Measurements from ENCODE around the gene PLCB1. TPM values are rescaled to one million over a fixed set of nuclear protein-coding genes. Genes with fewer than 3 reads are reported as not detected.
"Not testable (repeated sequence)": the region's sequence is repeated elsewhere in the genome, so short reads cannot be mapped to it uniquely, and the experiment has no call there.

PLCB1 gene
- total RNA-seq, 1 donor from 2014 or later = 16.2 TPM

DNA sequence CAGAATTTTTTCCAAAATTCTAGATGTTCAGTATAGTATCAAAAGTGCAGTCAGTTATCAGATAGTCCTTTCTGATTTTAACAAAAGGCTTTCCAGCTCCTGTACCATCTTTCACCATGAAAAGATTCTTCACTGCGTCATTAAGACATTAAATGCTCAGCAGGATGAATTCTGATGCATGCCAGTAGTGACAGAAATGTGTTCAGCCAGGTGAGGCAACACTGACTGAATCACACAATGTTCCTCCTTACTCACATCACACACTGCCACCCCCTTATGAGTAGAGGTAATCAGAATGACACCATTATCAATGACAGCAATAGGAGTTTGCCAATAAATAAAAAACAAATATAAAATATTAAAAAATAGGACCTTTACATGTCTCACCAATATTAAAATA is 510.2 kb downstream of the PLCB1 start:
- peaks cover 14% of the 10 kb centered on the region for H3K36me3 Mint-ChIP-seq (ENCODE audit: insufficient read depth)
- no peak overlapping the region for H3K27ac Mint-ChIP-seq
- H3K9me3 Mint-ChIP-seq (ENCODE audit: low read depth) = peaks cover 4% of the 10 kb centered on the region
- no peaks in the 10 kb centered on the region for H3K4me1 Mint-ChIP-seq (ENCODE audit: low read depth)
- DNase-seq (ENCODE audit: low spot score, unreplicated experiment) = no peak
- no peaks in the 10 kb centered on the region for H3K27me3 Mint-ChIP-seq
- TF ChIP-seq, protein P1, sequence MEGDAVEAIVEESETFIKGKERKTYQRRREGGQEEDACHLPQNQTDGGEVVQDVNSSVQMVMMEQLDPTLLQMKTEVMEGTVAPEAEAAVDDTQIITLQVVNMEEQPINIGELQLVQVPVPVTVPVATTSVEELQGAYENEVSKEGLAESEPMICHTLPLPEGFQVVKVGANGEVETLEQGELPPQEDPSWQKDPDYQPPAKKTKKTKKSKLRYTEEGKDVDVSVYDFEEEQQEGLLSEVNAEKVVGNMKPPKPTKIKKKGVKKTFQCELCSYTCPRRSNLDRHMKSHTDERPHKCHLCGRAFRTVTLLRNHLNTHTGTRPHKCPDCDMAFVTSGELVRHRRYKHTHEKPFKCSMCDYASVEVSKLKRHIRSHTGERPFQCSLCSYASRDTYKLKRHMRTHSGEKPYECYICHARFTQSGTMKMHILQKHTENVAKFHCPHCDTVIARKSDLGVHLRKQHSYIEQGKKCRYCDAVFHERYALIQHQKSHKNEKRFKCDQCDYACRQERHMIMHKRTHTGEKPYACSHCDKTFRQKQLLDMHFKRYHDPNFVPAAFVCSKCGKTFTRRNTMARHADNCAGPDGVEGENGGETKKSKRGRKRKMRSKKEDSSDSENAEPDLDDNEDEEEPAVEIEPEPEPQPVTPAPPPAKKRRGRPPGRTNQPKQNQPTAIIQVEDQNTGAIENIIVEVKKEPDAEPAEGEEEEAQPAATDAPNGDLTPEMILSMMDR (IDR thresholded peaks at IDR 0.05; ENCODE audit: unreplicated experiment) = no peak
- H3K4me3 Mint-ChIP-seq (ENCODE audit: low read depth) = no peak overlapping the region

DNA sequence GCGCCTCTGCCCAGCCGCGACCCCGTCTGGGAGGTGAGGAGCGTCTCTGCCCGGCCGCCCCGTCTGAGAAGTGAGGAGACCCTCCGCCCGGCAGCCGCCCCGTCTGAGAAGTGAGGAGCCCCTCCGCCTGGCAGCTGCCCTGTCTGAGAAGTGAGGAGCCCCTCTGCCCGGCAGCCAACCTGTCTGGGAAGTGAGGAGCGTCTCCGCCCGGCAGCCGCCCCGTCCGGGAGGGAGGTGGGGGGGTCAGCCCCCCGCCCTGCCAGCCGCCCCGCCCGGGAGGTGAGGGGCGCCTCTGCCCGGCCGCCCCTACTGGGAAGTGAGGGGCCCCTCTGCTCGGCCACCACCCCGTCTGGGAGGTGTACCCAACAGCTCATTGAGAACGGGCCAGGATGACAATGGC is 512.4 kb downstream of the PLCB1 start:
- H3K27ac Mint-ChIP-seq; H3K27me3 Mint-ChIP-seq; DNase-seq (ENCODE audit: low spot score, unreplicated experiment); H3K9me3 Mint-ChIP-seq (ENCODE audit: low read depth); H3K4me1 Mint-ChIP-seq (ENCODE audit: low read depth); H3K4me3 Mint-ChIP-seq (ENCODE audit: low read depth): not testable (repeated sequence)
- peaks cover 23% of the 10 kb centered on the region for H3K36me3 Mint-ChIP-seq (ENCODE audit: insufficient read depth)

DNA sequence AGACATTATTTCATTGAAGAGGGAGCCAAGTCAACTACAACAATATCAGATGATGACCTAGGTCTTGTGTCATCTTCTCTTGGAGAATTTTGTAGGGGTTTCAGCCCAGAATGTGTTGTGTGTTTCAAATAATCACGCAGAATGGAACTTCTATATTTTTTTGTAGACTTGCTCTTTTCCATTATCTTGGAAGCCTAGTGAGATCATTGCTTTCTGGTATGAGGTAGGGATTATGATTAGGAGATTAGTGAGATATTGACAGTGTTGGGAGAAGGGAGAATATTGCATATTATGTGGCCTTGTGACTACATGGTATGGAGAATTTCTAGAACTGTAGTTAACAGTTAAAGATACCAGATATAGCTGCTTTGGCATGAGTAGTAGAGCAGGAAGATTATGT is 513.3 kb downstream of the PLCB1 start:
- no peaks in the 10 kb centered on the region for H3K27me3 Mint-ChIP-seq
- peaks cover 7% of the 10 kb centered on the region for H3K9me3 Mint-ChIP-seq (ENCODE audit: low read depth)
- TF ChIP-seq, protein P1 (IDR thresholded peaks at IDR 0.05; ENCODE audit: unreplicated experiment) = no peak
- H3K27ac Mint-ChIP-seq = no peak overlapping the region
- H3K4me1 Mint-ChIP-seq (ENCODE audit: low read depth) = no peaks in the 10 kb centered on the region
- no peak for DNase-seq (ENCODE audit: low spot score, unreplicated experiment)
- peaks cover 25% of the 10 kb centered on the region for H3K36me3 Mint-ChIP-seq (ENCODE audit: insufficient read depth)
- H3K4me3 Mint-ChIP-seq (ENCODE audit: low read depth) = no peak overlapping the region

DNA sequence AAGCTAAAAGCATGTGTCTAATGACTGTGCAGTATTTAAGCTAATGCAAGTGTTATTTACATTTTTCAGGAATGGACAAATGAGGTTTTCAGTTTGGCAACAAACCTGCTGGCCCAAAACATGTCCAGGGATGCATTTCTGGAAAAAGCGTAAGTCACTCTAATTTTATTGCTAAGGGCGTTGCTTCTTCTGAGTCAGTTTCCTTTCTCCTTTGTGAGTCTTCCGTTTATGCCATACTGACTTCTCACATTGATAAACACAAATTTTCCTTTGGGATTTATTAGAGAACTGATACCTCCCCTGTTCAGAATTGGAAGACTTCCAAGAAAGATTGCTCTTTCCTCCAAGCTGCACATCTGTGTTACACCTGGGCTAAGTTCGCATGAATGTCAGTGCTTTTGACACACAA is 514.0 kb downstream of the PLCB1 start:
- Mint-ChIP-seq H3K9me3 (ENCODE audit: low read depth) (peaks cover 7% of the 10 kb centered on the region), H3K4me3 (ENCODE audit: low read depth) (no peak overlapping the region), H3K27ac (no peak overlapping the region), H3K27me3 (no peaks in the 10 kb centered on the region), H3K36me3 (ENCODE audit: insufficient read depth) (peaks cover 26% of the 10 kb centered on the region), H3K4me1 (ENCODE audit: low read depth) (no peaks in the 10 kb centered on the region)
- DNase-seq (ENCODE audit: low spot score, unreplicated experiment) = no peak
- TF ChIP-seq, protein P1 (IDR thresholded peaks at IDR 0.05; ENCODE audit: unreplicated experiment) = no peak

DNA sequence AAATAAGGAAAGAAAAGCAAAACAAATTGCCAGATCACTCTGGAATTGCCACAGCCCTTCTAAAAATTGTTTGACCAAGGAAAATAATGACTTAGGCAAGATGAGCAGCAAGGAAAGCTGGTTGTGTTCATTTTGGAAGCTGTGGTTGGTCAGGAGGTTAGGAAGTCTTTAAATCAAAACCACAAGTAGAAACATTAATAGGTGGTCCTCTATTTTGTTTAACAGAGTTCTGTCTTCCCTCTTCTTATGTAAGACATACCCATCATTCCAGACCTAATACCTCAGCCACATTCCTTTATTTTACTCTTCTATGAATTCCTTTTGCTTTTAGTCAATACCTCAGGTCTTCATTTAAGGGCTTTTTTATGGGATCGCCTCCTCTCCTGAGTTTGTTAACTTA is 514.6 kb downstream of the PLCB1 start:
- Mint-ChIP-seq H3K36me3 (ENCODE audit: insufficient read depth) (peaks cover 26% of the 10 kb centered on the region), H3K9me3 (ENCODE audit: low read depth) (peaks cover 7% of the 10 kb centered on the region), H3K4me1 (ENCODE audit: low read depth) (no peaks in the 10 kb centered on the region), H3K4me3 (ENCODE audit: low read depth) (no peak overlapping the region), H3K27me3 (no peaks in the 10 kb centered on the region), H3K27ac (no peak overlapping the region)
- DNase-seq (ENCODE audit: low spot score, unreplicated experiment) = no peak
- TF ChIP-seq, protein P1 (IDR thresholded peaks at IDR 0.05; ENCODE audit: unreplicated experiment) = no peak

DNA sequence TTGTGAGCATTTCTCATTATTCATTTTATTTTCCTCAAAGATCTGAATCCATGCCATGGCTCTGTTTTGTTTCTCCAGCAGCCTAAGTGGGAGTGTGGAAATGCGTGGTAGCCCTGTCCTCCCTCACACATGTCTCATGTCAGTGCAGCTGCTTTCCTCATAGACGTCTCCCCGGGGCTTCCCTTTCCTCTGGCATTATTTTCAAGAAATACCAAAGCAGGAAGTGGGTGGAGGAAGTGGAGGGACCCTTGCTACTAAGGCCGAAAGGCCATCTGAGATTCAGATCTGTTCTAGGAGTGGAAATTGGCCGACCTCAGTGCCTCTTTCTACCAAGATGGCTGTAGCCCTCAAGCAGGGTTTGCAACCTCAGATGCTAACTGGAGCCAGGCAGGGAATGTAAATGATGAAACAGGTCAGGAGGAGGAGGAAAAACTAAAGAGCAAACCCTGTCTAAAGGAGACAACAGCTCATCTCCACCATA is 515.9 kb downstream of the PLCB1 start:
- Mint-ChIP-seq H3K27ac (no peak overlapping the region), H3K36me3 (ENCODE audit: insufficient read depth) (peaks cover 26% of the 10 kb centered on the region), H3K4me1 (ENCODE audit: low read depth) (no peaks in the 10 kb centered on the region), H3K9me3 (ENCODE audit: low read depth) (peaks cover 7% of the 10 kb centered on the region), H3K27me3 (no peaks in the 10 kb centered on the region), H3K4me3 (ENCODE audit: low read depth) (no peak overlapping the region)
- DNase-seq (ENCODE audit: low spot score, unreplicated experiment) = no peak
- TF ChIP-seq, protein P1 (IDR thresholded peaks at IDR 0.05; ENCODE audit: unreplicated experiment) = no peak

All from progenitor cell of endocrine pancreas (in vitro differentiated cells).